Heart left ventricle (tissue), 13 donors: Measurements from ENCODE around the gene MAGEB16.

Experiments
- POLR2A ChIP-seq, 2 donors: fragments of 450-650 bp; IDR thresholded peaks; one replicate each; pipeline ENCODE4 v1.6.1; 2017; ENCODE audit warnings: antibody characterized with exemption in 2 of 2, mild to moderate bottlenecking in 2 of 2, moderate library complexity in 2 of 2
- TF ChIP-seq, protein P1 (sequence below), 12 donors: fragments of 200-600 bp; sonication (generic) in 4 of 12; IDR thresholded peaks; one replicate each; pipeline versions ENCODE4 v1.5.0 to v1.8.0; 2018 to 2022; ENCODE audit warnings: antibody characterized with exemption in 12 of 12, mild to moderate bottlenecking in 5 of 12
- donor health status: ischemic (EF 13 %, LVEDD 7.1; RV severe dilation, severe dysfunction).
- donor health status: DM: no; HTN: yes; CAD: no.
- donor health status: DM: no; HTN: no; CAD: no.
- donor health status: ischemic (EF 25% LVEDD 6.9; RV normal size, moderate dysfunction).
- donor health status: ischemic (EF 25% LVEDD 5.7; RV mildly dilated, moderate dysfunction).
- donor health status: ischemic (EF 35%, LVEDD 5.7; RV mildly dilated, moderate dysfunction).
- donor health status: nonischemic (EF 11% LVEDD 7.7; RV severe dilation, severe dysfunction).
- donor health status: DM: yes; HTN: yes; CAD: no.
- donor health status: PGD.
- donor health status: ischemic (EF 29% LVEDD 5.4; RV normal size, mild dysfunction).
- donor health status: nonischemic (EF 23%, LVEDD 6.1; RV moderate dilation, normal function).

DNA sequence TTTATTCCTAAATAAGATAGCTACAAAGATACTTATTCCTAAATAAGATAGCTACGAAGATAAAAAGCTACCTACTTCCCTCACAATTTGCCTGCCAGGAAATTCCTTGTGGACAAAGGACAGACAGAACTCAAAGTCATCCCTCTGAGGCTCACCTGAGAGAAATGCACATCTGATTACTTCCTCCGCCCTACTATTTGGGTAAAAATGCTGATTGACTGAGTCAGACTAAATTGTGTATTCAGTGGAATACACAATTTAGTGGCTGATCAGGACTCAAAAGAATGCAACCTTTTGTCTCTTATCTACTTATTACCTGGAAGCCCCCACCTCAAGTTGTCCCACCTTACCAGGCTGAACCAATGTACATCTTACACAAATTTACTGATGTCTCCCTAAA, 10.3 kb upstream of the MAGEB16 start:
- TF ChIP-seq, protein P1, sequence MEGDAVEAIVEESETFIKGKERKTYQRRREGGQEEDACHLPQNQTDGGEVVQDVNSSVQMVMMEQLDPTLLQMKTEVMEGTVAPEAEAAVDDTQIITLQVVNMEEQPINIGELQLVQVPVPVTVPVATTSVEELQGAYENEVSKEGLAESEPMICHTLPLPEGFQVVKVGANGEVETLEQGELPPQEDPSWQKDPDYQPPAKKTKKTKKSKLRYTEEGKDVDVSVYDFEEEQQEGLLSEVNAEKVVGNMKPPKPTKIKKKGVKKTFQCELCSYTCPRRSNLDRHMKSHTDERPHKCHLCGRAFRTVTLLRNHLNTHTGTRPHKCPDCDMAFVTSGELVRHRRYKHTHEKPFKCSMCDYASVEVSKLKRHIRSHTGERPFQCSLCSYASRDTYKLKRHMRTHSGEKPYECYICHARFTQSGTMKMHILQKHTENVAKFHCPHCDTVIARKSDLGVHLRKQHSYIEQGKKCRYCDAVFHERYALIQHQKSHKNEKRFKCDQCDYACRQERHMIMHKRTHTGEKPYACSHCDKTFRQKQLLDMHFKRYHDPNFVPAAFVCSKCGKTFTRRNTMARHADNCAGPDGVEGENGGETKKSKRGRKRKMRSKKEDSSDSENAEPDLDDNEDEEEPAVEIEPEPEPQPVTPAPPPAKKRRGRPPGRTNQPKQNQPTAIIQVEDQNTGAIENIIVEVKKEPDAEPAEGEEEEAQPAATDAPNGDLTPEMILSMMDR (IDR thresholded peaks at IDR 0.05) = no peak
- no peak for TF ChIP-seq POLR2A (IDR thresholded peaks at IDR 0.05)
